ENCODE results near the gene SMG6. TPM values are rescaled to one million over a fixed set of nuclear protein-coding genes. Genes with fewer than 3 reads are reported as not detected.

The SMG6 gene
- total and polyA plus RNA-seq, 2 of the 8 experiments (the other 6 are each of a cell fraction or from before 2014, with no cell fraction given), result 18.5 to 25.2 TPM

DNA sequence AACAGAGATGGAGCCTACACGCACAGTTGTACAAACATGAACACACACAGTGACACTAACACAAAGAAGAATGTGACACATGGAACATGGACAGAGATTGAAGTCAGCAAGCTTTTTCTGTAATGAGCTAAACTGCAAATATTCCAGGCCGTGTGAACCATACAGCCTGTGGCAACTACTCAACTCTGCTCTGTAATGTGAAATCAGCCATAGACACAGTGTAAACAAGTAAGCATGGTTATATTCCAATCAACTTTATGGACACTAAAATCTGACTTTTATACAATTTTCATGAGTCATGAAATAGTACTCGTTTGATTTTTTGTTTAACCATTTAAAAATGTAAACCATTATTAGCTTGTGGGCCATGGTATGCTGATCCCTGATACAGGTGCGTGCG lies 120.2 kb downstream of the SMG6 start:
- ChIA-PET CTCF (ENCODE audit: partially characterized antibody) (interaction anchor here (0.6 to 2.5 kb wide), 3 partner anchors 13 to 575 kb away, joined by 4 to 17 read pairs (median 5); no protein-coding TSS in a partner anchor), POLR2A (ENCODE audit: partially characterized antibody) (no interaction called here)
- FAIRE-seq (no peak), DNase-seq (ENCODE audit: low read depth in 1 of 2, low spot score in 2 of 2) (no peak)
- Histone ChIP-seq H3K56ac (replicated peaks; ENCODE audit: insufficient read length, low read depth, low read length) (no peak overlapping the region), H3K23me2 (ENCODE audit: low read depth, low read length) (no peaks in the 10 kb centered on the region; the same call in 1 of the 2 replicates), H2BK5ac (ENCODE audit: low read depth, low read length) (no peak overlapping the region), H2AK5ac (ENCODE audit: low read depth, low read length) (no peak overlapping the region), H3K14ac (ENCODE audit: insufficient read length) (no peak overlapping the region), H2BK15ac (ENCODE audit: low read length) (no peak overlapping the region), H3K23ac (ENCODE audit: insufficient read length) (no peak overlapping the region), H2BK12ac (ENCODE audit: low read depth, low read length) (no peak overlapping the region), H3K79me1 (ENCODE audit: low read depth, low read length) (no peaks in the 10 kb centered on the region; the same call in 1 of the 2 replicates), H3K4me2 (ENCODE audit: insufficient read depth in 1 of 2, low read depth in 2 of 2, low read length in 2 of 2) (no peak overlapping the region), H3K4me1 (replicated peaks in 1 of 4; ENCODE audit: control insufficient read depth in 3 of 4, insufficient read depth in 4 of 4, low read length in 3 of 4) (peaks cover 0 to 3% (median 1%) of the 10 kb centered on the region in 4 experiments; a peak in 3 of 7 replicates), H3K27ac (ENCODE audit: low read depth, low read length) (no peak overlapping the region), H3K4ac (replicated peaks; ENCODE audit: insufficient read length, low read depth, low read length) (no peak overlapping the region), H2AFZ (ENCODE audit: low read length) (no peak overlapping the region), H2BK20ac (ENCODE audit: low read length) (no peak overlapping the region), H4K8ac (ENCODE audit: extremely low read depth, insufficient read depth, low read length) (0 out of 2 replicates have a peak overlapping the region, but pooled peaks have one; percentile 21), H3K9ac (replicated peaks in 1 of 4; ENCODE audit: extremely low read depth in 1 of 4, low read depth in 3 of 4, low read length in 3 of 4) (no peak overlapping the region), H3K36me3 (ENCODE audit: control insufficient read depth in 2 of 4, insufficient read depth in 4 of 4, low read length in 3 of 4) (peaks cover 0 to 7% (median 0%) of the 10 kb centered on the region in 4 experiments; a peak in 1 of 8 replicates), H3K79me2 (ENCODE audit: control insufficient read depth in 1 of 2, insufficient read depth in 2 of 2, low read length in 2 of 2) (no peaks in the 10 kb centered on the region), H3K18ac (ENCODE audit: extremely low read depth, low read length) (no peak overlapping the region), H2BK120ac (replicated peaks; ENCODE audit: low read depth, low read length) (no peak overlapping the region), H4K20me1 (replicated peaks in 1 of 2; ENCODE audit: control insufficient read depth in 1 of 2, insufficient read depth in 2 of 2, low read length in 2 of 2) (peaks cover 0 to 3% of the 10 kb centered on the region in 2 experiments), H3K4me3 (ENCODE audit: extremely low read depth in 1 of 4, insufficient read depth in 2 of 4, low read depth in 3 of 4, low read length in 4 of 4) (no peak overlapping the region), H3K9me3 (ENCODE audit: insufficient read depth in 2 of 2, low read depth in 1 of 2, low read length in 1 of 2) (no peaks in the 10 kb centered on the region), H4K5ac (ENCODE audit: insufficient read length, low read depth, low read length) (no peak overlapping the region), H3K27me3 (replicated peaks in 1 of 4; ENCODE audit: control insufficient read depth in 3 of 4, extremely low read depth in 1 of 4, insufficient read depth in 3 of 4, low read length in 3 of 4) (no peaks in the 10 kb centered on the region), H4K91ac (replicated peaks; ENCODE audit: insufficient read length, low read length) (no peak overlapping the region)
- WGBS, 2 experiments (ENCODE audit: extremely low coverage in 1 of 2, insufficient coverage in 1 of 2, insufficient read length in 1 of 2, insufficient replicate concordance in 2 of 2, low coverage in 1 of 2, low lambda C conversion rate in 2 of 2, missing lambda C conversion rate in 1 of 2), result 88% methylated on average over 5 of the region's 5 CpGs; no CpG with 5 or more reads in 1 of the 2 experiments
- TF ChIP-seq RFX5 (IDR thresholded peaks at IDR 0.05; ENCODE audit: borderline replicate concordance, low read depth, low read length) (no peak), EGR1 (IDR thresholded peaks at IDR 0.05; ENCODE audit: borderline replicate concordance, low read depth, low read length) (no peak), ASH2L (IDR thresholded peaks at IDR 0.05; ENCODE audit: low read length) (no peak), SIX5 (IDR thresholded peaks at IDR 0.05; ENCODE audit: low read depth, low read length) (no peak), SAP30 (IDR thresholded peaks at IDR 0.05; ENCODE audit: insufficient read depth, insufficient replicate concordance, low read length) (no peak), KDM4A (IDR thresholded peaks at IDR 0.05; ENCODE audit: low read depth, low read length, severe bottlenecking) (no peak), RBBP5 (IDR thresholded peaks at IDR 0.05; ENCODE audit: borderline replicate concordance, low read depth, low read length) (no peak)
- TF ChIP-seq, protein P1, sequence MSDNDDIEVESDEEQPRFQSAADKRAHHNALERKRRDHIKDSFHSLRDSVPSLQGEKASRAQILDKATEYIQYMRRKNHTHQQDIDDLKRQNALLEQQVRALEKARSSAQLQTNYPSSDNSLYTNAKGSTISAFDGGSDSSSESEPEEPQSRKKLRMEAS (IDR thresholded peaks at IDR 0.05), result no peak
- TF ChIP-seq, protein P2, sequence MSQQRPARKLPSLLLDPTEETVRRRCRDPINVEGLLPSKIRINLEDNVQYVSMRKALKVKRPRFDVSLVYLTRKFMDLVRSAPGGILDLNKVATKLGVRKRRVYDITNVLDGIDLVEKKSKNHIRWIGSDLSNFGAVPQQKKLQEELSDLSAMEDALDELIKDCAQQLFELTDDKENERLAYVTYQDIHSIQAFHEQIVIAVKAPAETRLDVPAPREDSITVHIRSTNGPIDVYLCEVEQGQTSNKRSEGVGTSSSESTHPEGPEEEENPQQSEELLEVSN (IDR thresholded peaks at IDR 0.05), result no peak
- TF ChIP-seq, protein P3, sequence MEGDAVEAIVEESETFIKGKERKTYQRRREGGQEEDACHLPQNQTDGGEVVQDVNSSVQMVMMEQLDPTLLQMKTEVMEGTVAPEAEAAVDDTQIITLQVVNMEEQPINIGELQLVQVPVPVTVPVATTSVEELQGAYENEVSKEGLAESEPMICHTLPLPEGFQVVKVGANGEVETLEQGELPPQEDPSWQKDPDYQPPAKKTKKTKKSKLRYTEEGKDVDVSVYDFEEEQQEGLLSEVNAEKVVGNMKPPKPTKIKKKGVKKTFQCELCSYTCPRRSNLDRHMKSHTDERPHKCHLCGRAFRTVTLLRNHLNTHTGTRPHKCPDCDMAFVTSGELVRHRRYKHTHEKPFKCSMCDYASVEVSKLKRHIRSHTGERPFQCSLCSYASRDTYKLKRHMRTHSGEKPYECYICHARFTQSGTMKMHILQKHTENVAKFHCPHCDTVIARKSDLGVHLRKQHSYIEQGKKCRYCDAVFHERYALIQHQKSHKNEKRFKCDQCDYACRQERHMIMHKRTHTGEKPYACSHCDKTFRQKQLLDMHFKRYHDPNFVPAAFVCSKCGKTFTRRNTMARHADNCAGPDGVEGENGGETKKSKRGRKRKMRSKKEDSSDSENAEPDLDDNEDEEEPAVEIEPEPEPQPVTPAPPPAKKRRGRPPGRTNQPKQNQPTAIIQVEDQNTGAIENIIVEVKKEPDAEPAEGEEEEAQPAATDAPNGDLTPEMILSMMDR (IDR thresholded peaks at IDR 0.05; ENCODE audit: control extremely low read depth in 1 of 3, insufficient read depth in 1 of 3, low read depth in 1 of 3, low read length in 3 of 3), result no peak
